GM12874 (cell line): ENCODE data around the gene IREB2.

ENCODE experiments used
- CTCF ChIP-seq: IDR thresholded peaks from 2 replicates; pipeline ENCODE4 v1.5.1; 2011; ENCODE audit warnings: low read depth, mild to moderate bottlenecking, control low read depth, low read length, moderate library complexity; ENCODE audit not compliant: insufficient read depth

The IREB2 gene

GRCh38 chr15:78437762-78438618 lies at the start of gene IREB2:
Gene IREB2 (plus strand): TSS chr15:78438216. CDS start chr15:78438338, 122 bp downstream.
- TF ChIP-seq CTCF = no peak

GRCh38 chr15:78388865-78389264 lies 49.2 kb upstream of the IREB2 start:
- TF ChIP-seq CTCF = no peak

- TF ChIP-seq CTCF = no peak
Measured at GRCh38 chr15:78389322-78389721, 48.7 kb upstream of the IREB2 start.

- TF ChIP-seq CTCF = no peak
Measured at GRCh38 chr15:78389738-78390137, 48.3 kb upstream of the IREB2 start.

- TF ChIP-seq CTCF = no peak
Measured at GRCh38 chr15:78390242-78390641, 47.8 kb upstream of the IREB2 start.

GRCh38 chr15:78390826-78391225 lies 47.2 kb upstream of the IREB2 start:
- TF ChIP-seq CTCF = no peak

GRCh38 chr15:78391781-78392180 lies 46.2 kb upstream of the IREB2 start:
- no peak for TF ChIP-seq CTCF
